HG03159 (cell line): ENCODE data around the gene TPM2.

Experiments
- ATAC-seq: cut with Tn5 transposase; IDR thresholded peaks from one replicate; pipeline ENCODE4 v1.9.1; 2021; ENCODE audit warnings: mild to moderate bottlenecking, moderate library complexity; ENCODE audit not compliant: unreplicated experiment

Gene TPM2

GRCh38 chr9:35718721-35719511 is 29.2 kb upstream of the TPM2 start:
- ATAC-seq = no peak

- ATAC-seq = no peak
Observed at GRCh38 chr9:35717132-35717870, 27.6 kb upstream of the TPM2 start.

- no peak for ATAC-seq
Observed at GRCh38 chr9:35716230-35716629, 26.5 kb upstream of the TPM2 start.

GRCh38 chr9:35714579-35715252 is 25.0 kb upstream of the TPM2 start:
- ATAC-seq = no peak

- no peak for ATAC-seq
Observed at GRCh38 chr9:35714123-35714522, 24.4 kb upstream of the TPM2 start.

- no peak for ATAC-seq
Observed at GRCh38 chr9:35713578-35713977, 23.9 kb upstream of the TPM2 start.

GRCh38 chr9:35712762-35713400 is 23.2 kb upstream of the TPM2 start:
- no peak for ATAC-seq

GRCh38 chr9:35711501-35712428 is 22.0 kb upstream of the TPM2 start:
- no peak for ATAC-seq

GRCh38 chr9:35710818-35711500 is 21.2 kb upstream of the TPM2 start:
- ATAC-seq = no peak

GRCh38 chr9:35708146-35708545 is 18.4 kb upstream of the TPM2 start:
- no peak for ATAC-seq

GRCh38 chr9:35706951-35707350 is 17.2 kb upstream of the TPM2 start:
- ATAC-seq = no peak

GRCh38 chr9:35705836-35706430 is 16.2 kb upstream of the TPM2 start:
- no peak for ATAC-seq

GRCh38 chr9:35705372-35705771 is 15.6 kb upstream of the TPM2 start:
- no peak for ATAC-seq

GRCh38 chr9:35703906-35704672 is 14.4 kb upstream of the TPM2 start:
- no peak for ATAC-seq

- no peak for ATAC-seq
Observed at GRCh38 chr9:35702696-35703095, 13.0 kb upstream of the TPM2 start.

- no peak for ATAC-seq
Observed at GRCh38 chr9:35700942-35701341, 11.2 kb upstream of the TPM2 start.

GRCh38 chr9:35700031-35700430 is 10.3 kb upstream of the TPM2 start:
- ATAC-seq = no peak

- no peak for ATAC-seq
Observed at GRCh38 chr9:35698231-35698630, 8.5 kb upstream of the TPM2 start.

GRCh38 chr9:35697486-35697885 is 7.8 kb upstream of the TPM2 start:
- ATAC-seq = no peak
